Measurements from ENCODE around the gene CSRP1. TPM values are rescaled to one million over a fixed set of nuclear protein-coding genes. Genes with fewer than 3 reads are reported as not detected.

The CSRP1 gene
- total RNA-seq, 1 donor from 2014 or later: 317 TPM

GRCh38 chr1:201499795-201500669 lies 6.9 kb downstream of the CSRP1 start:
- H3K27me3 ChIP-seq (ENCODE audit: insufficient read depth, low read length): no peaks in the 10 kb centered on the region
- H3K27ac ChIP-seq (ENCODE audit: low read depth, low read length): peak overlapping the region; percentile 41
- Mint-ChIP-seq H3K36me3 (ENCODE audit: low read depth, unreplicated experiment) (peaks cover 11% of the 10 kb centered on the region), H3K27me3 (ENCODE audit: low read depth, unreplicated experiment) (no peaks in the 10 kb centered on the region), H3K4me3 (ENCODE audit: unreplicated experiment) (no peak overlapping the region), H3K9me3 (ENCODE audit: unreplicated experiment) (no peaks in the 10 kb centered on the region), H3K27ac (ENCODE audit: unreplicated experiment) (peak overlapping the region; percentile 26), H3K4me1 (ENCODE audit: low read depth, unreplicated experiment) (peaks cover 54% of the 10 kb centered on the region)
- no peaks in the 10 kb centered on the region for H3K9me3 ChIP-seq (ENCODE audit: insufficient read depth, low read depth, low read length)
- TF ChIP-seq EZH2 (IDR thresholded peaks at IDR 0.05; ENCODE audit: insufficient read depth, low read length): no peak
- no peak for TF ChIP-seq CTCF (IDR thresholded peaks at IDR 0.05; ENCODE audit: insufficient read depth, low read depth, low read length)
- FAIRE-seq (no peak), DNase-seq (ENCODE audit: low read depth) (no peak)
- peaks cover 58% of the 10 kb centered on the region for H3K4me1 ChIP-seq (ENCODE audit: insufficient read depth, low read length)
- no peak overlapping the region for H2AFZ ChIP-seq (ENCODE audit: low read depth, low read length)
- H3K79me2 ChIP-seq (ENCODE audit: insufficient read depth, low read length): peaks cover 100% of the 10 kb centered on the region
- H3K9ac ChIP-seq (ENCODE audit: low read length): peak overlapping the region; percentile 41
- H3K4me3 ChIP-seq (ENCODE audit: insufficient read depth, low read depth, low read length): no peak overlapping the region
- peak overlapping the region; percentile 49 for H3K4me2 ChIP-seq (ENCODE audit: low read length)
- H4K20me1 ChIP-seq (ENCODE audit: insufficient read depth, low read length): peaks cover 71% of the 10 kb centered on the region
- peaks cover 18% of the 10 kb centered on the region for H3K36me3 ChIP-seq (ENCODE audit: insufficient read depth, low read length)

DNA sequence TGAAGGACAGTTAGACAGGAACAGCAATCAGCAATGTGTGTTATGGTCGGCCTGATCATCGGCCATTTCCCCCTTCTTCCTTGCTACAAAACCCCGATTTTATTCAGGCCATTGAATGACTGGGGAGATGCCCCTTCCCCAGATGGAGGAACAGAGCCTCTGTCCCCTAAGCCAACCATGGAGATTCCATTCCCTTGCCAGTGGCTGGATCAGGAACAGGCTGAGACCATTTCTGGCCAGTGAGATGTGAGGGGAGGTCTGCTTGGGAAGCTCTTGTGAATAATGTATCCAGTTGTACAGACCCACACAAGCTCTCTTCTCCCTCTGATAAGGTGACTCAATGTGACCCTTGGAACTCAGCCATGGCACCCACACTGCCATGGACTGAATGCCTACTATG lies 7.7 kb downstream of the CSRP1 start:
- FAIRE-seq: no peak

More for the DNA sequence above, 7.7 kb downstream of the CSRP1 start:
- peak overlapping the region; percentile 1 for H3K4me2 ChIP-seq (ENCODE audit: low read length)
- no peak overlapping the region for H3K27ac ChIP-seq (ENCODE audit: low read depth, low read length)
- no peak for DNase-seq (ENCODE audit: low read depth)
- no peak overlapping the region for H3K9ac ChIP-seq (ENCODE audit: low read length)
- H3K79me2 ChIP-seq (ENCODE audit: insufficient read depth, low read length): peaks cover 100% of the 10 kb centered on the region
- Mint-ChIP-seq H3K4me1 (ENCODE audit: low read depth, unreplicated experiment) (peaks cover 55% of the 10 kb centered on the region), H3K27ac (ENCODE audit: unreplicated experiment) (no peak overlapping the region), H3K9me3 (ENCODE audit: unreplicated experiment) (no peaks in the 10 kb centered on the region), H3K4me3 (ENCODE audit: unreplicated experiment) (no peak overlapping the region), H3K27me3 (ENCODE audit: low read depth, unreplicated experiment) (no peaks in the 10 kb centered on the region), H3K36me3 (ENCODE audit: low read depth, unreplicated experiment) (peaks cover 17% of the 10 kb centered on the region)
- peaks cover 54% of the 10 kb centered on the region for H3K4me1 ChIP-seq (ENCODE audit: insufficient read depth, low read length)
- peaks cover 26% of the 10 kb centered on the region for H3K36me3 ChIP-seq (ENCODE audit: insufficient read depth, low read length)
- TF ChIP-seq CTCF (IDR thresholded peaks at IDR 0.05; ENCODE audit: insufficient read depth, low read depth, low read length) (no peak), EZH2 (IDR thresholded peaks at IDR 0.05; ENCODE audit: insufficient read depth, low read length) (no peak)
- no peaks in the 10 kb centered on the region for H3K9me3 ChIP-seq (ENCODE audit: insufficient read depth, low read depth, low read length)
- H3K4me3 ChIP-seq (ENCODE audit: insufficient read depth, low read depth, low read length): no peak overlapping the region
- no peaks in the 10 kb centered on the region for H3K27me3 ChIP-seq (ENCODE audit: insufficient read depth, low read length)
- H2AFZ ChIP-seq (ENCODE audit: low read depth, low read length): no peak overlapping the region
- peaks cover 77% of the 10 kb centered on the region for H4K20me1 ChIP-seq (ENCODE audit: insufficient read depth, low read length)

Data from astrocyte (in vitro differentiated cells and primary cell).